Measurements from ENCODE around the gene MEA1.
A peak's percentile ranks its signal among the peaks of the same experiment; 100 is the strongest.

Gene MEA1

DNA sequence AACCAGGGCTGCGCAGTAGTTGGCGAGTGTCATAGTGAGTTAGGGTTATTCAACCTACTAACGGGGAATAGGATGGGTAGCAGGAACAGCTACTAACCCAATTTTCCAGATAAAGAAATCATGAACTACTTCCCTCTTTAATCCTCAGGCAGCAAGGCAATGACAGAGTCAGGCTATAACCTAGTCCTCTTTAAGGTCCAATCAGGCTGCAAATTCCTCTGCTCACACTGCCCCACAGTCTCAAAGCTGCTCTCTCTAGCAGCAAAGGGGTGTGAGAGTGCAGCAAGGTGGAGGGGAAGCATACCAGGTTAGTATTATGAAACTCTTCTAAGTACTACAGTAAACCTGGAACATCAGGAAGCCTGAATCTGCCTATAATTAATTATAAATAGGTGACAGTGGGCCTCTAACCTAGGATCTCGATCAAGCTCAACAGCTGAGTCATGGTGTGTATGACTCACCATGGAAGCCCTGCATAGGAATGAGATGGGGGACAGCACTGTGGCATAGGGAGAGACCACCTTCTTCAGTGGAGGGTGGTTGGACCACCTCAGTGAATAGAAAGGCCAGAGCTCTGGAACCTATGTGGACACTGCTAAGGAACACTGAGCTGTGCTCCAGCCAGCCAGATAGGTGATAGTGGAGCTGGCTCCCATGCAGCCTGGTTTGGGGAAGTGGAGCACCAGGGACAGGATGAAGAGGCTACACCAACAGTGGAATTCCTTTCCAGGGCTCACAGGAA lies 42.7 kb downstream of the MEA1 start:
- no peak for DNase-seq (ENCODE audit: low read depth)

DNA sequence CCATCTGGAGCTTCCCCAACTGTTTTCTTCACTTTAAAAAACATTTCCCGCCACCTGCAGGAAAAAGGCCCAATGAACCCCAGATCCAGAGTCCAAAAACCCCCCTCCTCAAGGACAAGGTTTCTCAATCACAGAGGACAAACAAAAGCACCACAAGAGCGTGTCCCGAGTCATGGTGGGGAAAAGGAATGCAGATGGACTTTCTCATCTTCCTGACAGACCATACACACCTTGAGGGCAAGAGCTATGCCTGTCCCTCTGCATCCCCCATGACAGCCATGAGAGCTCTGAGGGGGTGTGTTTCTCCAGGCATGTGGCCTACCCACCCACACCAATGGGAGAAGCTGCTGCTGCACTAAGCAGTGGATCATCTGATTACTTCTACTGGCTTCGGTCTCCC lies 43.8 kb downstream of the MEA1 start:
- no peak for DNase-seq (ENCODE audit: low read depth)

DNA sequence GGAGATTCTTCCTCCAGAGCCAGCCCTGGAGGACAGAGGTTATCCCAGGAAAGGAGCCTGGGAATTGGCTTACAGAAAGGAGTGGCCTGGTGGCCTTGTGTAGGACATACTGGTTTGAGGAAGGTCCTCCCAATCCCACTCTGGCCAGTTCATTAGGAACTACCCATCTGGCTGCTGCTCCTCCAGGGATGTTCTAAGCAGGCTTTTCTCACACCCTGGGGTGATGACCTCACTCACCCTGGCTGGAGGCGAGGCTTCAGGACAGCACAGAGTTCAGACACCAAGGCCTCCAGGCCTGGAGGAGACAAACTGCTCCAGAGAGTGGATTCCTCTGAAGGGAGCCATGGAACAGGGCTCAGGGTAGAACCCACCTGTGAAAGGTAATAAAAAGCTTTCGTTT lies 44.3 kb downstream of the MEA1 start:
- DNase-seq (ENCODE audit: low read depth), result no peak

GRCh38 chr6:42968783-42969182 lies 45.0 kb downstream of the MEA1 start:
- DNase-seq (ENCODE audit: low read depth), result no peak

DNA sequence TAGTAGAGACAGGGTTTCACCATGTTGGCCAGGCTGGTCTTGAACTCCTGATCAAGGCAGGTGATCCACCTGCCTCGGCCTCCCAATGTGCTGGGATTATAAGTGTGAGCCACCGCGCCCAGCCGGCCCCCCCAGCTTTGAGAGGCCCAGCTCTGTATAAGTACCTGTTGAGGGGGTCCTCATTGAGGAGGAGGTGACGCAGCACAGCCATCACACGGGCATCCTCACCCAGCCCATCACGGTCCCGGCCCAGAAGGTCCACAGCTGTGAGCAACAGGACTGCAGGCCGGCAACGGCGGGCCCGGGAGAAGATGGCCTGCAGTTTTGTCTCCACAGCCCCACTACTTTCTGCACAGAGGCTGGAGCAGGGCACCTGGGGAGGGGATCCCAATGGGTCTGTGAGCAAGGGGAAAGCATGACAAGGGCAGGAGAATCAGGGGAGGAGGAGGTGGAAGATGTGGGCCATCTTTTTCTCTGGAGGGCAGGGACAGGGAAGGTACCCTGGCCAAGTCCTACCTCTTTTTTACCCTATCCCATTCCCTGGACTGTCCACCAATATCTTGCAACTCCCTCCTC lies 45.5 kb downstream of the MEA1 start:
- DNase-seq (ENCODE audit: low read depth), result no peak

DNA sequence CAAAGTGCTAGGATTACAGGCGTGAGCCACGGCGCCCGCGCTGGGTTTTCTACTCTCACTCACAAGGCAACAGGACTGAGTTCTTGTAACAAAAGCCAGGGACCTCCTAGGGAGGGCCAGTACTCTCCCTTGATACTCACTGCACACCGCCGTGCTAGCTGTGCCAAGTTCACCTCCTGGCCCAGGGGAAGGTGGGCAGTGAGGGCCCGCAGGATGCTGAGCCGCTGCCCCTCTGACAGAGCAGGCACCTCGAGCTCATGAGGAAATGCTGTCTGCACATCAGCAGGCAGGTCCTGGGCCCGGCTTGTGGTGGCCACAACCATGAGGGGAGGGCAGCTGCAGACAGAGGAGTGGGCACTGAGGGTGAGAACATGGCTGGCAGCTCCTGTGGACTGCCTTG lies 46.5 kb downstream of the MEA1 start:
- DNase-seq (ENCODE audit: low read depth), result no peak

- no peak for DNase-seq (ENCODE audit: low read depth)
Measured at GRCh38 chr6:42966571-42966970, 47.2 kb downstream of the MEA1 start.

GRCh38 chr6:42963855-42964605 lies 49.7 kb downstream of the MEA1 start:
- peak; percentile 23 for DNase-seq (ENCODE audit: low read depth)

GRCh38 chr6:42963179-42963854 lies 50.4 kb downstream of the MEA1 start:
- DNase-seq (ENCODE audit: low read depth), result no peak

DNA sequence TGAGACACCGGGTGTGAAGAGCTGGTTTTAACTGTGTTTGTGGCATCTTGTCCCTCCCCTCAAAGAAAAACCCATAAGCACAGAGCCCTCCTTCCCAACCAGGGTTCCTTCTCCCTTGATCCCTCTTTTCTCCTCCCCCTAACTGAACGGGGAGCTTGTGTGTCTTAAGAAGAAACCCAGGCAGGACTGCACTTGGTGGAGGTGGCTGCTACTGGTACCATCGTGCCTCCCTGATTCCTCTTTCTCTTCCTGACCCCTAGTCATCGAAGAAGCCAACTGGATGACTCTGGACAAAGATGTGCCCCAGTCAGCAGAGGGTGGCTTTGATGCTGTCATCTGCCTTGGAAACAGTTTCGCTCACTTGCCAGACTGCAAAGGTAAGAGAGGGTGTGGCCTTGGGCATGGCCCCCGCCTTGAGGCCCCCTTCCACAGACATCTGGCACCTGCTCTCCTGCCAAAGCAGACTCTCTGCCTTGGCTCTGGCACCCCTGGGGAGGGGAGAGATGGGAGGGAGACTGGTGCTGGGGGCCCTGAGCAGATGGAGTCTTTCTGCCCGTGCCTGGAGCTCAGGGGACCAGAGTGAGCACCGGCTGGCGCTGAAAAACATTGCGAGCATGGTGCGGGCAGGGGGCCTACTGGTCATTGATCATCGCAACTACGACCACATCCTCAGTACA lies 51.1 kb downstream of the MEA1 start:
- DNase-seq (ENCODE audit: low read depth), result no peak

- DNase-seq (ENCODE audit: low read depth), result no peak
Measured at GRCh38 chr6:42962096-42962495, 51.6 kb downstream of the MEA1 start.
